GM19324 (cell line): ENCODE measurements around the gene IFNG.

Experiments
- ATAC-seq: cut with Tn5 transposase; IDR thresholded peaks from one replicate; pipeline ENCODE4 v1.9.1; 2021; ENCODE audit warnings: mild to moderate bottlenecking, moderate library complexity; ENCODE audit not compliant: unreplicated experiment, low FRiP score

IFNG gene

GRCh38 chr12:68169213-68169889 lies 9.8 kb upstream of the IFNG start:
- no peak for ATAC-seq

GRCh38 chr12:68166317-68166831 lies 6.8 kb upstream of the IFNG start:
- ATAC-seq: no peak

DNA sequence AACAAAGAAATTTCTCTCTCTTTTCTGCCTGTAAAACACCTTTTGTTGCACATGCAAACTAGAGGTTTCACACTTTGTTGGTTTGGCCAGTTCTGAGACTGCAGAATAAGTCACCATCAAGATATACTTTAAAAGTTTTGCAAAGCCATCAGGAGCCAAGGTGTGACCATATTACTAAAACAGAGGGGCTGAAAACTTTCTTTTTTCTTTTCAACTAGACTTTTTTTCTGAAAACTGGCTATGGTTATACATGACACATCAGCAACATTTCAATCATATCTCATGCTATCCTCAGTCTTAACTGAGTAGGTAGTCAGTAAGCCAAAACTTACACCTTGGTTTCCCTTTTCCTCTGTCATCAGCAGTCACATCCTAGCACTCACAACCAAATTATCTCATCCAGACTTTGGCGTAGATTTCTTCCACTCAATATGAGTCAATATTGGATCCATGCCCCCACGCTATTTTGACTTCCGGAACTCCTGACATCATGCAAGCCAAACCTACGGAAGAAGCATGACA lies 4.1 kb upstream of the IFNG start:
- no peak for ATAC-seq

- ATAC-seq: no peak
These were observed 2.8 kb upstream of the IFNG start for GRCh38 chr12:68162374-68162773.

DNA sequence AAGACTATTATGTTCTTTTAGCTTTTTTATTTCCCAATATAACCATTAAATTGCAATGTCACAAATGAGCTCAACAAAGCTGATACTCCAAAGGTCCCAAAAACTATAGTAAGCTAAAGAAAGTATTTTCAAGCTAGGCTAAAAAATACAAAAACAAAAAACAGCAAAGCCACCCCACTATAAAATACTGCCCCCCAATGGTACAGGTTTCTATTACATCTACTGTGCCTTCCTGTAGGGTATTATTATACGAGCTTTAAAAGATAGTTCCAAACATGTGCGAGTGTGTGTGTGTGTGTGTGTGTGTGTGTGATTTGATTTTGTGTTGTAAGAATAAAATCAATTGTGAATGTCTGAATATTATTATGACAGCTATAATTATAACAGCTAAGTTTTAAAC lies 1.1 kb downstream of the IFNG start:
- ATAC-seq: no peak

GRCh38 chr12:68157380-68157779 lies 2.2 kb downstream of the IFNG start:
- no peak for ATAC-seq

DNA sequence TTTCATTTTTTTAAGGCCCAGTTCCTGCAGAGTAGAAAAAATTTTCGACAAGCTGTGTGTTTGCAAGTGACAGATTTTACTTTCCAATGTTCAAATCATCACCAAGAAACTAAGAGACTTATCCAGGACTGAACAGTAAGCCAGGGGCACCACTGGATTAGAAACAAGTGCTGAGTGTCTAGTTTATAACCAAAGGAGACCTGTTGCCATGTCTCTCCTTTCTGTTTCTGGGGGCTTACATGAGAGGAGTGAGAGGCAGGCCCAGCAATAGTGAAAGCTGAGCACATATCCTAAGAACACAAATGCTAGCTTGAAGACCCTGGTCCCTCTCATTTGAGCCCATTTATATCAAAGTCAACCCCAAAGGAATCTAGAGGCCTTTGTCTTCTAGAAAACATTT lies 2.9 kb downstream of the IFNG start:
- no peak for ATAC-seq

GRCh38 chr12:68154779-68155178 lies 4.8 kb downstream of the IFNG start:
- ATAC-seq: no peak

GRCh38 chr12:68148261-68148951 lies 11.1 kb downstream of the IFNG start:
- ATAC-seq: no peak

- ATAC-seq: no peak
These were observed 19.0 kb downstream of the IFNG start for GRCh38 chr12:68140556-68140955.

DNA sequence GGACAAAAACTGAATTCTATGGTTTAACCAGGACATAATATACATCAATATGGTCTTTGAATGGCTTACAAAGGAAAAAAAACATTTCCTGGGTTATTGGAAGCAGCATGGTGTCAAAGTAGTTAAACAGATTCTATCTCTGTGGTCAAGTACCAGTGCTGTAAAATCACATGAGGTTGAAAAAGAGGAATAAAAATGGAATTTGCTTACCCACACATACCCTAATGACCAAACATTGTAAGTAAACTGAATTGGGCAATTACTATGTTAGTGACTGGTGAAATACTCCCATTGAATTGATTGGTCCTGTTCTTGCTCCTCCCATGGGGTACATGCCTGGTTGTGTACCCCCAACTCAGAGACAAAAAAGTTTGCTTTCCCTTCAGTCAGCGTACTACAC lies 19.6 kb downstream of the IFNG start:
- ATAC-seq: no peak

GRCh38 chr12:68139001-68139400 lies 20.5 kb downstream of the IFNG start:
- no peak for ATAC-seq

GRCh38 chr12:68138480-68138879 lies 21.1 kb downstream of the IFNG start:
- no peak for ATAC-seq

- ATAC-seq: no peak
These were observed 22.2 kb downstream of the IFNG start for GRCh38 chr12:68137335-68137830.

- no peak for ATAC-seq
These were observed 24.0 kb downstream of the IFNG start for GRCh38 chr12:68135520-68135919.

DNA sequence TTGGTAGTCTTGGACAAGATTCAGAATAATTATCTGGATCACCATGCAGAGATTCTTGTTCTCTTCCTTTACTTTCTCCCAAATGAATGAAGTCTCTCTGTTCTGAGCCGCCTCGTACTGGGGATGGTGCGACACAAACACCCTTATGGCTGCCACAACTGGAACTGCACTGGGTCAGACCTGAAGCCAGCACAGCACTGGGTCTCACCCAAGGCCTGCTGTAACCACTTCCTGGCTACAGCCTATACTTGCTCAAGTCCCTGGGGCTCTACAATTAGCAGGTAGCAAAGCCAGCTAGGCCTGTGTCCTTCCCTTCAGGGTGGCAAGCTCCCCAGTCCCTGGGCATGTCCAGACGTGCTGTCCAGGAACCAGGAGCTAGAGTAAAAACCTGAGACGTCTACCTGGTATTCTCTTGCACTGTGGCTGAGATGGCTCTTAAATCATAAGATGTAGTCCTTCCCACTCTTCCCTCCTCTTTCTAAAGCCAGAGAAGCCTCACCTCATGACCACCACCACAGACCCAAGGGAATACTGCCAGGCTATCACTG lies 27.6 kb downstream of the IFNG start:
- ATAC-seq: no peak

GRCh38 chr12:68129979-68130378 lies 29.6 kb downstream of the IFNG start:
- ATAC-seq: no peak

DNA sequence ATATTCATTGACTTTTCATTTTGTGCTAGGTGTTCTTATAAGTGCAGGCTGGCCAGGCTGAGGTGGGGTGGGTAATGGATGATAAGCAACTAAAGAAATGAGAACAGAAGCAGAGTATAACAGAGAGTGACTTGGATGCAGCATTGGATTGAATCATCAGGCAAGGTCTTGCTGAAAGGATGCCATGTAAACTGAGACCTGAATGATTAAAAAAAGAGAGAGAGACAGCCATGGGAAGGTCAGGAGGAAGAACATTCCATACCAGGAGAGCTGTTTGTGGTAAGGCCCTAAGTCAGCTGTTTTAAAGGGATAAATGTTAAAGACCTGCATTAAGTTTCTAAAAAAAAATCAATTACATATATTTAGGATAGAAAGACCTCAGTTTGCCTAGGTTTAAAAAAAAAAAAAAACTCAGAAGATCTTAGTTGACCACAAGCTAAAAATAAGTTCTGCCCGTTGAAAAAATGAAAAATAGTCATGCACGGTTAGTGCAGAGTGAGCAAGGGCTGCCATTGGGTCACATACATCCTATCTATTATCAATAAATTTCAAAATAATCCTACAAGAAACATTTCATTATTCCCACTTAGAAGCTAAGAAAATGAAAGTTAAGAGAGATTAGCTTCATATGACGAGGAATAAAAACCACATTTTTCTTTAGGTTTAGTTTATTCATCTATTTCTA lies 37.2 kb downstream of the IFNG start:
- ATAC-seq: no peak

GRCh38 chr12:68121143-68121542 lies 38.4 kb downstream of the IFNG start:
- ATAC-seq: no peak

DNA sequence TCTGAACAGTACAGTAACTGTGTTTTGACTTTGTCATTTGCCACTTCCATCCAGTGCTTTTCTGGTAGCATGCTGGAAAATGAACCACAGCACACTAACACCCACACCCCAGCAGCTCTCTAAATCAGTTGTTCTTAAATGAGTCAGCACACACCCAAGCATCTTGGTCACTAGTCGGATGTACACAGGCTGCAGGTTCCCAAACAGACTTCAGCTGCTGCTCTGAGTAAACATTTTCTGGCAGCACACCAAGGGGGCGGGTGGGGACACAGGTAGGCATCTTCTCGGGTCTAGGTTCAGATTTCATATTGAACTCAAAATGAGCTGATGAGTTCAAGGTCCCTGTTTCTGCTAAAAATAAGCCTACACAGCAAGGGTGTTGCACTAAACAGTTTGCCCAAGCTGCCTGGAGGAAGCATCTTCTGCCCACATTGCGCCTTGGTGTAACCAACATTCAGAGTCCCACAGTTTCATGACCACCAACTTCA lies 39.8 kb downstream of the IFNG start:
- ATAC-seq: no peak

GRCh38 chr12:68119250-68119649 lies 40.3 kb downstream of the IFNG start:
- no peak for ATAC-seq
